H9 (cell line): ENCODE measurements around the gene SMARCC2. TPM values are rescaled to one million over a fixed set of nuclear protein-coding genes. Genes with fewer than 3 reads are reported as not detected.

Source experiments
- DNase-seq: peaks from one replicate; pipeline ENCODE4 v3.0.0-alpha.2; 2017
- H2AFZ ChIP-seq: one replicate; pipeline ENCODE4 v1.6.1; 2013; ENCODE audit warnings: mild to moderate bottlenecking, low read length, control low read depth, moderate library complexity
- H2AK5ac ChIP-seq: 2 replicates; pipeline ENCODE4 v1.6.1; 2013; ENCODE audit warnings: low read length, control low read depth, mixed read lengths; ENCODE audit not compliant: insufficient read length
- H2BK120ac ChIP-seq: one replicate; pipeline ENCODE4 v1.6.1; 2013; ENCODE audit warnings: low read depth, mild to moderate bottlenecking, low read length, control low read depth, inconsistent platforms; ENCODE audit not compliant: poor library complexity, severe bottlenecking
- H2BK12ac ChIP-seq: 2 replicates; pipeline ENCODE4 v1.6.1; 2013; ENCODE audit warnings: low read length, control low read depth, mixed read lengths, low read depth; ENCODE audit not compliant: insufficient read length
- H2BK15ac ChIP-seq: 2 replicates; pipeline ENCODE4 v1.6.1; 2013; ENCODE audit warnings: low read depth, low read length, control low read depth
- H2BK20ac ChIP-seq: one replicate; pipeline ENCODE4 v1.6.1; 2013; ENCODE audit warnings: low read depth, mild to moderate bottlenecking, low read length, control low read depth, inconsistent platforms; ENCODE audit not compliant: poor library complexity, severe bottlenecking
- H2BK5ac ChIP-seq: 2 replicates; pipeline ENCODE4 v1.6.1; 2013; ENCODE audit warnings: low read length, control low read depth, mixed read lengths; ENCODE audit not compliant: insufficient read length
- H3K14ac ChIP-seq: 2 replicates; pipeline ENCODE4 v1.6.1; 2013; ENCODE audit warnings: low read length, control low read depth; ENCODE audit not compliant: insufficient read depth
- H3K18ac ChIP-seq: 2 replicates; pipeline ENCODE4 v1.6.1; 2013; ENCODE audit warnings: low read depth, mild to moderate bottlenecking, mixed read lengths, low read length, control low read depth; ENCODE audit not compliant: insufficient read length
- H3K23ac ChIP-seq: 2 replicates; pipeline ENCODE4 v1.6.1; 2013; ENCODE audit warnings: low read length, control low read depth, mixed read lengths, low read depth; ENCODE audit not compliant: insufficient read length
- H3K23me2 ChIP-seq: 2 replicates; pipeline ENCODE4 v1.6.1; 2013; ENCODE audit warnings: low read depth, mild to moderate bottlenecking, mixed read lengths, low read length, control low read depth; ENCODE audit not compliant: insufficient read length, poor library complexity, severe bottlenecking
- H3K27ac ChIP-seq: 2 replicates; pipeline ENCODE4 v1.5.1; 2013; ENCODE audit warnings: low read length, control low read depth, mixed read lengths, low read depth; ENCODE audit not compliant: insufficient read length
- H3K27me3 ChIP-seq: 2 replicates; pipeline ENCODE4 v1.6.1; 2013; ENCODE audit warnings: low read length, control low read depth, inconsistent platforms; ENCODE audit not compliant: insufficient read depth
- H3K4ac ChIP-seq: 2 replicates; pipeline ENCODE4 v1.6.1; 2013; ENCODE audit warnings: low read depth, mild to moderate bottlenecking, control low read depth, inconsistent platforms, low read length, moderate library complexity
- H3K4me1 ChIP-seq: 2 replicates; pipeline ENCODE4 v1.6.1; 2013; ENCODE audit warnings: low read length, control low read depth, inconsistent platforms; ENCODE audit not compliant: insufficient read depth
- H3K4me2 ChIP-seq: 2 replicates; pipeline ENCODE4 v1.6.1; 2013; ENCODE audit warnings: low read length, control low read depth, mixed read lengths; ENCODE audit not compliant: insufficient read length, insufficient read depth
- H3K56ac ChIP-seq: 2 replicates; pipeline ENCODE4 v1.6.1; 2013; ENCODE audit warnings: low read depth, mild to moderate bottlenecking, mixed read lengths, low read length, control low read depth; ENCODE audit not compliant: insufficient read length
- H3K79me1 ChIP-seq: 2 replicates; pipeline ENCODE4 v1.6.1; 2013; ENCODE audit warnings: low read depth, mild to moderate bottlenecking, moderate library complexity, low read length, control low read depth, inconsistent platforms; ENCODE audit not compliant: insufficient read depth, poor library complexity, severe bottlenecking
- H3K79me2 ChIP-seq: 2 replicates; pipeline ENCODE4 v1.6.1; 2013; ENCODE audit warnings: low read length, control low read depth, inconsistent platforms; ENCODE audit not compliant: insufficient read depth
- H3K9ac ChIP-seq: 2 replicates; pipeline ENCODE4 v1.6.1; 2013; ENCODE audit warnings: low read length, control low read depth, mixed read lengths; ENCODE audit not compliant: insufficient read length; ENCODE audit errors: extremely low read depth
- H3K9me3 ChIP-seq: one replicate; pipeline ENCODE4 v1.6.1; 2013; ENCODE audit warnings: low read depth, low read length, inconsistent platforms; ENCODE audit not compliant: control insufficient read depth
- H3T11ph ChIP-seq: one replicate; pipeline ENCODE4 v1.6.1; 2013; ENCODE audit warnings: mild to moderate bottlenecking, low read length, control low read depth, inconsistent platforms
- H4K20me1 ChIP-seq: one replicate; pipeline ENCODE4 v1.6.1; 2013; ENCODE audit not compliant: control insufficient read depth, insufficient read length, insufficient read depth
- H4K5ac ChIP-seq: 2 replicates; pipeline ENCODE4 v1.6.1; 2013; ENCODE audit warnings: low read depth, mild to moderate bottlenecking, mixed read lengths, low read length, control low read depth; ENCODE audit not compliant: insufficient read length
- H4K8ac ChIP-seq: replicated peaks from 2 replicates; pipeline ENCODE4 v1.6.1; 2013; ENCODE audit warnings: low read length, control low read depth, mixed read lengths, low read depth; ENCODE audit not compliant: insufficient read length
- H4K91ac ChIP-seq: 2 replicates; pipeline ENCODE4 v1.6.1; 2013; ENCODE audit warnings: low read depth, mild to moderate bottlenecking, moderate library complexity, mixed read lengths, low read length, control low read depth; ENCODE audit not compliant: insufficient read length
- H3K27ac Mint-ChIP-seq, 3 experiments: 2 replicates in 2 of 3; 3 replicates in 1 of 3; pipeline ENCODE4 v1.8.0; 2020 to 2021; ENCODE audit warnings: mixed read lengths in 3 of 3, mild to moderate bottlenecking in 1 of 3, moderate library complexity in 1 of 3
- H3K27me3 Mint-ChIP-seq: 2 replicates; pipeline ENCODE4 v1.8.0; 2021; ENCODE audit warnings: low read depth, mild to moderate bottlenecking, moderate library complexity, mixed read lengths
- H3K36me3 Mint-ChIP-seq, 3 experiments: 2 replicates in 2 of 3; 3 replicates in 1 of 3; pipeline ENCODE4 v1.8.0; 2020 to 2021; ENCODE audit warnings: low read depth in 3 of 3, mixed read lengths in 3 of 3; ENCODE audit not compliant: insufficient read depth in 1 of 3
- H3K4me1 Mint-ChIP-seq, 2 experiments: 2 replicates each; pipeline ENCODE4 v1.8.0; 2020; ENCODE audit warnings: mixed read lengths in 2 of 2
- H3K4me3 Mint-ChIP-seq, 2 experiments: 2 replicates in 1 of 2; 3 replicates in 1 of 2; pipeline ENCODE4 v1.8.0; 2020 to 2021; ENCODE audit warnings: mild to moderate bottlenecking in 2 of 2, mixed read lengths in 2 of 2, moderate library complexity in 1 of 2
- H3K9me3 Mint-ChIP-seq, 2 experiments: 2 replicates in 1 of 2; 3 replicates in 1 of 2; pipeline ENCODE4 v1.8.0; 2020; ENCODE audit warnings: mild to moderate bottlenecking in 2 of 2, mixed read lengths in 2 of 2, moderate library complexity in 1 of 2
- WGBS: extraction: QIAGEN DNeasy Blood & Tissue Kit; methylation state at CpG from one replicate; pipeline ENCODE4 v1.1.7; 2013; ENCODE audit warnings: missing lambda C conversion rate, low lambda C conversion rate, mixed read lengths; ENCODE audit not compliant: insufficient read length; ENCODE audit errors: extremely low coverage; 5-methylcytosine and 5-hydroxymethylcytosine counted together
- total RNA-seq: library from RNA; stranded (reverse); gene quantifications from 2 replicates; pipeline ENCODE4 v1.2.1, GENCODE V29; 2021
- TF ChIP-seq, protein P1 (sequence below): fragments of 200-600 bp; sonication (generic); conservative IDR thresholded peaks from 3 replicates; pipeline ENCODE4 v1.8.0; 2021; ENCODE audit warnings: antibody characterized with exemption, mild to moderate bottlenecking

Gene SMARCC2
- total RNA-seq, 1 experiment from 2014 or later = 86.9 TPM

DNA sequence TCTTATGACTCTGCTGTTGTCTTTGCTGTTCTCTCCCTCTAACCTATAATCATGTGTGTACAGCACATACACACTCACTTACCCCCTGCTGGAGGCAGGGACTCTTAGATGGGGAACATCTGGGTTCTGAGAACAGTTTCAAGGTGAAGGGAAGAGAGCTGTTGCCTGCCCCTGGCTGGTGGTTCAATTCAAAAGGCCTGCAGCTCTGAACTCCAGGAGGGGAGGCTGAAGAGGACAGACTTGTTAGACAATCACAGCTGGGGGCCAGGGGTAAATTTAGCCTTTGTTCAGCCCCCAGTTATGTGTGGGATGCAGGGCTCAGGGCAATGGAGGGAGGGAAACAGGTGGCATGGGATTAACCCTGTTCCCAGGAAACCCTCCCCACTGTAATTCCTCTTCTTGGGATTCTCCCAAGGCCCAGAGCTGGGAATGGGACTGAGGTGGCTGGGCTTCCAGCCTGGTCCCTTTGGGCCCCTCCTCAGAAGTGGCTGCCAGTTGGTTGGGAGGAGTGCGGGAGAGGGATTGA, 35.0 kb downstream of the SMARCC2 start:
- Histone ChIP-seq H2BK20ac (no peak overlapping the region), H3K23me2 (peaks cover 22% of the 10 kb centered on the region), H3K23ac (no peak overlapping the region), H3K18ac (no peak overlapping the region), H3K14ac (no peak overlapping the region), H3K4me2 (no peak overlapping the region), H3K4me1 (0 out of 2 replicates have a peak, but pooled peaks cover 2% of the 10 kb centered on the region), H4K5ac (no peak overlapping the region), H3K27ac (no peak overlapping the region), H2AK5ac (no peak overlapping the region), H3K79me1 (no peaks in the 10 kb centered on the region), H3T11ph (no peak overlapping the region), H4K20me1 (no peaks in the 10 kb centered on the region), H3K9me3 (no peaks in the 10 kb centered on the region), H3K4ac (no peak overlapping the region), H2BK15ac (no peak overlapping the region), H3K56ac (no peak overlapping the region), H2BK120ac (no peak overlapping the region), H2BK12ac (no peak overlapping the region), H4K8ac (no peak overlapping the region), H2AFZ (no peak overlapping the region), H3K9ac (no peak overlapping the region), H3K27me3 (no peaks in the 10 kb centered on the region), H4K91ac (no peak overlapping the region), H3K79me2 (peaks cover 3% of the 10 kb centered on the region; the same call in 1 of the 2 replicates), H2BK5ac (no peak overlapping the region)
- H3K27me3 Mint-ChIP-seq = peaks cover 4% of the 10 kb centered on the region; the same call in 1 of the 2 replicates
- H3K9me3 Mint-ChIP-seq = peaks cover 0 to 4% of the 10 kb centered on the region in 2 experiments; a peak in 3 of 5 replicates
- no CpG with 5 or more reads among the region's 1 CpG for WGBS
- peaks cover 24 to 34% (median 33%) of the 10 kb centered on the region in 3 experiments for H3K36me3 Mint-ChIP-seq
- H3K4me1 Mint-ChIP-seq = peaks cover 30 to 40% of the 10 kb centered on the region in 2 experiments
- no peak for DNase-seq
- TF ChIP-seq, protein P1, sequence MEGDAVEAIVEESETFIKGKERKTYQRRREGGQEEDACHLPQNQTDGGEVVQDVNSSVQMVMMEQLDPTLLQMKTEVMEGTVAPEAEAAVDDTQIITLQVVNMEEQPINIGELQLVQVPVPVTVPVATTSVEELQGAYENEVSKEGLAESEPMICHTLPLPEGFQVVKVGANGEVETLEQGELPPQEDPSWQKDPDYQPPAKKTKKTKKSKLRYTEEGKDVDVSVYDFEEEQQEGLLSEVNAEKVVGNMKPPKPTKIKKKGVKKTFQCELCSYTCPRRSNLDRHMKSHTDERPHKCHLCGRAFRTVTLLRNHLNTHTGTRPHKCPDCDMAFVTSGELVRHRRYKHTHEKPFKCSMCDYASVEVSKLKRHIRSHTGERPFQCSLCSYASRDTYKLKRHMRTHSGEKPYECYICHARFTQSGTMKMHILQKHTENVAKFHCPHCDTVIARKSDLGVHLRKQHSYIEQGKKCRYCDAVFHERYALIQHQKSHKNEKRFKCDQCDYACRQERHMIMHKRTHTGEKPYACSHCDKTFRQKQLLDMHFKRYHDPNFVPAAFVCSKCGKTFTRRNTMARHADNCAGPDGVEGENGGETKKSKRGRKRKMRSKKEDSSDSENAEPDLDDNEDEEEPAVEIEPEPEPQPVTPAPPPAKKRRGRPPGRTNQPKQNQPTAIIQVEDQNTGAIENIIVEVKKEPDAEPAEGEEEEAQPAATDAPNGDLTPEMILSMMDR = no peak
- H3K27ac Mint-ChIP-seq = peak overlapping the region; percentile 55 to 85 (median 62); a peak in 3 of 7 replicates
- H3K4me3 Mint-ChIP-seq = peak overlapping the region; percentile 21 to 64; a peak in 3 of 5 replicates
